Measurements from ENCODE around the gene CYP21A2. TPM values are rescaled to one million over a fixed set of nuclear protein-coding genes. Genes with fewer than 3 reads are reported as not detected.
"Not testable (repeated sequence)": the region's sequence is repeated elsewhere in the genome, so short reads cannot be mapped to it uniquely, and the experiment has no call there.

CYP21A2 gene
- total RNA-seq, 1 donor from 2014 or later = not detected

- H3K27me3 Mint-ChIP-seq (ENCODE audit: insufficient read depth, low read depth); H3K36me3 Mint-ChIP-seq: not testable (repeated sequence)
Observed at GRCh38 chr6:32004864-32005537, 33.2 kb upstream of the CYP21A2 start.

GRCh38 chr6:32005538-32005880 is 32.7 kb upstream of the CYP21A2 start:
- not testable (repeated sequence) for H3K4me3 ChIP-seq; H2AFZ ChIP-seq (replicated peaks); H3K27ac Mint-ChIP-seq; H3K9ac ChIP-seq; H3K36me3 Mint-ChIP-seq; H3K4me1 ChIP-seq; H4K20me1 ChIP-seq (ENCODE audit: low read depth); H3K9me3 Mint-ChIP-seq; H3K79me2 ChIP-seq (ENCODE audit: low read depth); H3K4me1 Mint-ChIP-seq; H3K36me3 ChIP-seq; H3K27me3 ChIP-seq; H3K4me2 ChIP-seq; H3K27ac ChIP-seq; H3K27me3 Mint-ChIP-seq (ENCODE audit: insufficient read depth, low read depth); H3K4me3 Mint-ChIP-seq; H3F3A ChIP-seq (ENCODE audit: low read depth); H3K9me3 ChIP-seq (ENCODE audit: low read depth)
- DNase-seq (ENCODE audit: low spot score) = peak; percentile 1

More at GRCh38 chr6:32004864-32005537, 33.2 kb upstream of the CYP21A2 start:
- H3F3A ChIP-seq (ENCODE audit: low read depth); H3K36me3 ChIP-seq; H3K27me3 ChIP-seq; H3K4me1 ChIP-seq; H3K9me3 ChIP-seq (ENCODE audit: low read depth); H3K27ac Mint-ChIP-seq; H3K9ac ChIP-seq; H3K27ac ChIP-seq; H3K4me2 ChIP-seq; H3K4me3 Mint-ChIP-seq; H3K9me3 Mint-ChIP-seq; DNase-seq (ENCODE audit: low spot score); H3K79me2 ChIP-seq (ENCODE audit: low read depth); H3K4me3 ChIP-seq; H4K20me1 ChIP-seq (ENCODE audit: low read depth); H3K4me1 Mint-ChIP-seq; H2AFZ ChIP-seq (replicated peaks): not testable (repeated sequence)

GRCh38 chr6:32005991-32006529 is 32.2 kb upstream of the CYP21A2 start:
- not testable (repeated sequence) for H3F3A ChIP-seq (ENCODE audit: low read depth); H3K27ac Mint-ChIP-seq; H3K4me1 Mint-ChIP-seq; H3K79me2 ChIP-seq (ENCODE audit: low read depth); H3K36me3 Mint-ChIP-seq; H3K9ac ChIP-seq; H3K36me3 ChIP-seq; H2AFZ ChIP-seq (replicated peaks); H3K9me3 Mint-ChIP-seq; H4K20me1 ChIP-seq (ENCODE audit: low read depth); H3K4me3 Mint-ChIP-seq; H3K27me3 ChIP-seq; H3K4me1 ChIP-seq; H3K4me3 ChIP-seq; H3K27me3 Mint-ChIP-seq (ENCODE audit: insufficient read depth, low read depth); H3K27ac ChIP-seq; H3K9me3 ChIP-seq (ENCODE audit: low read depth); H3K4me2 ChIP-seq
- peak; percentile 0 for DNase-seq (ENCODE audit: low spot score)

- not testable (repeated sequence) for H3K4me3 Mint-ChIP-seq; H3K4me3 ChIP-seq; H3K9ac ChIP-seq; H3K27me3 Mint-ChIP-seq (ENCODE audit: insufficient read depth, low read depth); H3K27ac ChIP-seq; H3F3A ChIP-seq (ENCODE audit: low read depth); H3K27me3 ChIP-seq; H3K4me2 ChIP-seq; H3K79me2 ChIP-seq (ENCODE audit: low read depth); H3K9me3 Mint-ChIP-seq; H3K36me3 ChIP-seq; H4K20me1 ChIP-seq (ENCODE audit: low read depth); H3K4me1 ChIP-seq; H2AFZ ChIP-seq (replicated peaks); H3K27ac Mint-ChIP-seq; H3K9me3 ChIP-seq (ENCODE audit: low read depth); H3K36me3 Mint-ChIP-seq; H3K4me1 Mint-ChIP-seq
- peak; percentile 3 for DNase-seq (ENCODE audit: low spot score)
Observed at GRCh38 chr6:32007086-32007485, 31.1 kb upstream of the CYP21A2 start.

GRCh38 chr6:32008037-32008436 is 30.2 kb upstream of the CYP21A2 start:
- H3K36me3 Mint-ChIP-seq; H3K4me1 Mint-ChIP-seq; H3K9ac ChIP-seq; H4K20me1 ChIP-seq (ENCODE audit: low read depth); H3K9me3 ChIP-seq (ENCODE audit: low read depth); H3K27ac Mint-ChIP-seq; H3F3A ChIP-seq (ENCODE audit: low read depth); H3K27me3 ChIP-seq; H3K4me1 ChIP-seq; H3K9me3 Mint-ChIP-seq; H3K4me3 Mint-ChIP-seq; H3K36me3 ChIP-seq; H3K4me2 ChIP-seq; H3K27me3 Mint-ChIP-seq (ENCODE audit: insufficient read depth, low read depth); H3K79me2 ChIP-seq (ENCODE audit: low read depth); H2AFZ ChIP-seq (replicated peaks); DNase-seq (ENCODE audit: low spot score); H3K4me3 ChIP-seq; H3K27ac ChIP-seq: not testable (repeated sequence)

GRCh38 chr6:32008616-32009015 is 29.6 kb upstream of the CYP21A2 start:
- not testable (repeated sequence) for H3K4me1 ChIP-seq; H3K36me3 Mint-ChIP-seq; H3K79me2 ChIP-seq (ENCODE audit: low read depth); H2AFZ ChIP-seq (replicated peaks); H3K27me3 ChIP-seq; H3K9me3 Mint-ChIP-seq; H3K27ac ChIP-seq; H3K27me3 Mint-ChIP-seq (ENCODE audit: insufficient read depth, low read depth); H3F3A ChIP-seq (ENCODE audit: low read depth); H3K4me3 Mint-ChIP-seq; H3K9me3 ChIP-seq (ENCODE audit: low read depth); H4K20me1 ChIP-seq (ENCODE audit: low read depth); H3K36me3 ChIP-seq; H3K4me2 ChIP-seq; H3K4me3 ChIP-seq; H3K9ac ChIP-seq; H3K4me1 Mint-ChIP-seq; H3K27ac Mint-ChIP-seq
- peak; percentile 2 for DNase-seq (ENCODE audit: low spot score)

GRCh38 chr6:32009537-32009936 is 28.7 kb upstream of the CYP21A2 start:
- DNase-seq (ENCODE audit: low spot score); H3K27ac Mint-ChIP-seq: not testable (repeated sequence)

GRCh38 chr6:32010856-32011530 is 27.2 kb upstream of the CYP21A2 start:
- H3K27ac ChIP-seq; H3F3A ChIP-seq (ENCODE audit: low read depth); H3K9me3 Mint-ChIP-seq; H3K4me1 ChIP-seq; H3K79me2 ChIP-seq (ENCODE audit: low read depth); H2AFZ ChIP-seq (replicated peaks); H3K36me3 ChIP-seq; H3K27me3 ChIP-seq; H3K4me2 ChIP-seq; H3K9ac ChIP-seq; H3K36me3 Mint-ChIP-seq; H3K27me3 Mint-ChIP-seq (ENCODE audit: insufficient read depth, low read depth); H3K9me3 ChIP-seq (ENCODE audit: low read depth); H4K20me1 ChIP-seq (ENCODE audit: low read depth); DNase-seq (ENCODE audit: low spot score); H3K4me3 ChIP-seq; H3K4me3 Mint-ChIP-seq; H3K4me1 Mint-ChIP-seq; H3K27ac Mint-ChIP-seq: not testable (repeated sequence)

More at GRCh38 chr6:32009537-32009936, 28.7 kb upstream of the CYP21A2 start:
- H3K4me1 Mint-ChIP-seq; H3K4me3 ChIP-seq; H3K4me3 Mint-ChIP-seq; H3K27me3 ChIP-seq; H3K9me3 Mint-ChIP-seq; H3K9ac ChIP-seq; H3K9me3 ChIP-seq (ENCODE audit: low read depth); H3K4me1 ChIP-seq; H3K36me3 ChIP-seq; H4K20me1 ChIP-seq (ENCODE audit: low read depth); H3K79me2 ChIP-seq (ENCODE audit: low read depth); H3F3A ChIP-seq (ENCODE audit: low read depth); H3K27me3 Mint-ChIP-seq (ENCODE audit: insufficient read depth, low read depth); H2AFZ ChIP-seq (replicated peaks); H3K27ac ChIP-seq; H3K36me3 Mint-ChIP-seq; H3K4me2 ChIP-seq: not testable (repeated sequence)

Data from neural progenitor cell (in vitro differentiated cells).